Measurements from ENCODE around the gene ZGRF1.

GRCh38 chr4:112592717-112593116 lies 44.0 kb downstream of the ZGRF1 start:
- TF ChIP-seq EZH2 (IDR thresholded peaks at IDR 0.05; ENCODE audit: insufficient read depth, poor library complexity, severe bottlenecking) (no peak), EZH2phosphoT487 (IDR thresholded peaks at IDR 0.05; ENCODE audit: insufficient read depth, low read depth) (no peak)
